HK-2 (cell line): Measurements from ENCODE around the gene AKT3.

Source experiments
- DNase-seq: peaks from one replicate; pipeline ENCODE4 v3.0.0-alpha.2; 2018; ENCODE audit not compliant: unreplicated experiment

AKT3 gene

DNA sequence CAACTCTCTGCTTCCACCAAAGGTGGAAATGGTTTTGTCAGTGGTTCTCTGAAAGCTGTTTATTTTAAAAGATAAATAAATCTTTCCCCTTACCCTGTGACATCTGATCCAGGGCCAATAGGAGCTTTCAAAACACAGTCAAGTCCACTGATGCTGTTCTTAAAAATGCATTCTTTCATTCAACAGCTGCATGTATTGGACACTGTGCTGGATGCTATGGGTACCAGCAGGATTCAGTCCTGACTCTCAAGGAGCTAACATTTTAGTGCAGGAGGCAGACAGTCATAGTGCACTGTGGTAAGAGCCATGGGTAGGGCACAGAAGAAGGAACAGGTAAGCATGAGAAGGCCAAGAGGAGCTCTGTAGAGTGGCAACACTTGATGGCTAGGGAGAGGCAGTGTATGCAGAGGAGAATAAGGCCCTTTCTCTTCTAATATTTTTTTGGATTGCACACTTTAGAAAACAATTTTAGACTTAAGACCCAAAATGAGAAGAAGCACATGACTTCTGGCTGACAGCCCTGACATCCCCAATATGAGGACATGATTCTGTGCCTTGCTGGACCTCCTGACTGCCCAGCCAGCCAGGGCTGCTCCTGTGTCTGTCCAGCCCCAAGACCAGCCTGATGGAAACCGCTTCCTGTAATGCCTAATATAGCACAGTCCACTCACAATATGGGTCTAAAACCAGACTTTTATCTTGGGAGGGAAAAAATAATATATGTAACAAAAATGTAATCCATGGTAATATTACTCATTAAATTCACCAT, 386.9 kb downstream of the AKT3 start:
- DNase-seq: no peak

DNA sequence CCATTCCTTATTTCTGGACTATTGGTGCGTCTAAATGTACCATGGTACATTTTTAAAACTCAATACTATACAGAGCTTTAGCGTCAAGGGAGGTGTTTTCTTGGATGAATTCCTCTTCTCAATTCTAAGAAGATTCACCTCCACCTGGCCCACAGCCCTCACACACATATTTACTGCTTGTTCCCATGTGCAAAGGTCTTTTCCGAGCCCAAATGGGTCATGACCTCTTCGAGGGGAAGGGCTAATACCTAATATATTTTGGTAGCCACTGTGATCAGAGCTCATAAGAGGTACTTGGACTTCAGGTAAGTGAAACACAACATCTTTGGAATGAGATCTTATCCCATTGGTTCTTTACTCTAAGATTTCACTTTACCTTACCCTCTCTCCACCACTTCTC, 388.3 kb downstream of the AKT3 start:
- DNase-seq: no peak

DNA sequence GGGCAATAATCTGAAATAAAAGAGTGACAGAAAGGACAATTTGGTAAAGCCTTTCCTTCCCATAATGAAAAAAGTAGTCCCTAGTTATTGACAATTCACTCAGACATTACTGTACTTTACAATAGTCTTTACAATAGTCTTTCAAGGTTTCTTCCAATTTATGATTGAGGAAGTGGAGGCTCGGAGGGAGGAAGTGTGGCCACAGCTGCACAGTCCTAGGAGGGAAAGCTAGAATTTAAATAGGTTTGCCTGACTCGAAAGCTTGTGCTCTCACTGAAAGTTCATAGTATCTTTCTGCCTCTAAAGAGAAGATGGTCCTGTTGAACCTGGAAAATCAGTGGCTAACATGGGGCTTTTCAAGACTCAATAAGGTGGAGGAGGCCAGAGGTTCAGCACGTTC, 391.0 kb downstream of the AKT3 start:
- no peak for DNase-seq

DNA sequence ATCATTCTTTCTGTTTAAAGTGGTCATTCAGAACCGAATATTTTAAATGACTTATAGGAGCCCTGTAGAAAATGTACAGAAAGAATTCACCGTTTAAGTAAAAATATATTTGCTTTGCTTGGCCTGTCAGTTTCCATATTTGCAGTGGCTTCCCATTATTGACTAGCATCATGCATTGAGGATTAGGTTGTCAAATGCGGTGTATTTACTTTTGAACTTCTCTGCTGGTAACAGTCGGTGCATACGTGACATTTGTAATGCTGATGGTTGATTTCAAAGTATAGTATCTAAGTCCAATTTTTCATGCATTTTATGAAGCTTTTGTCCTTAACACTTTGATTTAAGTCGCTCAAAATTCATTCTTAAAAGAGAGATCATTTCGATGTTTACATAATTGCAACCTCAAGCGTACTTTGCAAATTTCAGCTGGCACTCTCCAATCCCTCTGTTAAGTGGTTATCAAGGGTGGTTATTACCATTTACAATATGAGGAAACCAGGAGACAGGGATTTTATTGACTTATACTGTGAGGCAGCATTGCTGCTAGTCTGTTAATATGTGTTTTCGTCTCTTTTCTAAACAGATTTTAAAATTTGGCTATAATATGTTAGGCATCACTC, 392.6 kb downstream of the AKT3 start:
- DNase-seq: no peak

GRCh38 chr1:243455760-243456651, 394.0 kb downstream of the AKT3 start:
- DNase-seq: no peak

- no peak for DNase-seq
These were observed 395.6 kb downstream of the AKT3 start for GRCh38 chr1:243454328-243454997.

GRCh38 chr1:243452092-243452491, 398.0 kb downstream of the AKT3 start:
- no peak for DNase-seq

DNA sequence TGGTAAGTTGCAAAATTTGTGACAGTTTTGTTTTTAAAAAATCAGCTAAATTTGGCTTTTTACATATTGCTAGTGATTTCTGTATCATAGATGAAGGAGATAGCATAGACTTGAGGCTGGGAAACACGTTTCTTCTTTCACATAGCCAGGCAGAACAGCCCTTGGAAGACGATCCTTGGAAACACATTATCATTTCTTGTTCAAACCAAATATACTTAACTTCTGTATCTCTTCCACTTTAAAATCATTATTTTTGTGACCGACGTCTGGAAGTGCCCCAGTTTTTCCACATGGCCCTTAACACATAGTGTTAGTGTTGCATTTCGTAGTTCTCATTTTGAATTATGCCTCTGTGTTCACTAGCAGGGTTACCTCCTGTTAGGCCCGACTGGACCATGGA, 400.7 kb downstream of the AKT3 start:
- no peak for DNase-seq

GRCh38 chr1:243447844-243448243, 402.2 kb downstream of the AKT3 start:
- DNase-seq: no peak

DNA sequence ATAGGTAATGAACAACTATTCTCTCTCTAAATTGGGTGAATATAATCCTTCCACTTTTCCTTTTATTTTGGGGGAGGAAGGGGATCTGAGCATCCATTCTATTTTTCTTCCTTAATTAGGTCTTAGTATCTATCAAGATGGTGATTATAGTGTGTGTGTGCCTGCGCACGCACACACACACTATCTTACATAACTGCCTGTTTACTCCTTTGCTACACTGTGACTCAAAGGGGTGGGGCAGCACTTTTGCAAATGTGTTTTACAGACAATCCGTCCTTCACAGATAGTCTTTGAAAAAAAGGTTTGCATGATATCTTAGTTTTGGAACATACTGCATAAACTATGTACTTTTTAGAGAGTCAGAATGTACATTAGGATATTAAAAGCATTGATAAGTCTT, 402.7 kb downstream of the AKT3 start:
- no peak for DNase-seq

DNA sequence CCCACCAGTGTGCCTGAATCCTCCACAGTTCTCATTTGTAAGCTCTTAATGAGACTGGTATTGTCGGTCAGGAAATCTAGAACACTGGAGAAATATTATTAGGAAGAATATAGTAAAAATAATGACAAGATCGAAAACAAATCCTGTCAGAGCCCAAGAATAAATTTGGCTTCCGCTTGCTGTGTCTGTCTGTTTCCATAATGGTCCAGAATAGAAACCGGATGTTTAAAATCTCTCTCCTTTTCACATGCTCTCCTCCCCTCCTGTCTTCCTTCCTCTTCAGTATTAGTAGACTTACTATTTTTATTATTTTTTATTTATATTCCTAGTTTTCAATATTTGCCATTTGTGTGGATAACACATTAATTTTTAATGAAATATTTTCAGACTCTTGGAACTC, 406.5 kb downstream of the AKT3 start:
- DNase-seq: no peak

- DNase-seq: no peak
These were observed 408.4 kb downstream of the AKT3 start for GRCh38 chr1:243441601-243442000.

DNA sequence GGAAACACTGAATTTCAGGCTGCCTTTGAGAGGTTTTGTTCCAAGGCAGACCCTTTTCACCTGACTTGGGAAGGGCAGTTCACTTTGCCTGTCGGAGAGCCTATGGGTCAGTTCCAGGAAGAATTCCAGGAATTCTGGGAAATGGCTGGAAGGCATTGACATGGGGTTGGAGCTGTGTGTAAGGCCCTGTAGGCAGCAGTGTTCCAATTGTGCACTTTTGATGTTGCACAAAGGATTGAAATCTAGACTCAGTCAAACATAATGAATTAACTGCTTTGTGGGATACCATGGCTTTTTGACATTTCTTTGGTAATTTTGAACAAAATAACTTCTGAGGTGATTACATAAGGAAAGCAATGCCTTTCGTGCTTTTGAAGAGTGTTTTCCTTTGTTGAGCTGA, 409.6 kb downstream of the AKT3 start:
- no peak for DNase-seq

DNA sequence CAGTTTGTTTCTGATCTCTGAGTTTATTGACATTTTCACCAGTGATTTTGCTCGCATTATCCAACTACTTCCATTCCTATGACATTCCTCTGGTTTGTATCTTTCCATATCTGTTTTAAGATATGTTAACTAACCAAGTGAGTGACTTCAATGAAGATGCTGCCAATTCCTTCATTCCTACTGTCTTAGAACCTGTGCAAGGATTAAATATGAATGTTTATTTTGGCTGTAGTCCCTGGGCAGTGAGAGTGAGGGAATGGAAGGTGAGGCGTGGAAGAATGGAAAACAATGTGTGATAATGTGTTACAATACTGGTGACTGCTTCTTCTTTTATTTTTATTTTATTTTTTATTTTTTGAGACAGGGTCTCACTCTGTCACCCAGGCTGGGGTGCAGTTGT, 411.2 kb downstream of the AKT3 start:
- DNase-seq: no peak
